Mucosa of gallbladder (tissue), 1 donor: ENCODE data around the gene FAM171A1. TPM values are rescaled to one million over a fixed set of nuclear protein-coding genes. Genes with fewer than 3 reads are reported as not detected.
A peak's percentile ranks its signal among the peaks of the same experiment; 100 is the strongest.

ENCODE experiments used
- DNase-seq: peaks from one replicate; pipeline ENCODE4 v3.0.0-alpha.2; 2020; ENCODE audit warnings: low spot score
- total RNA-seq: library from RNA; stranded (reverse); gene quantifications from one replicate; pipeline ENCODE4 v1.2.1, GENCODE V29; 2021
- donor health status: DM: no; HTN: no; CAD: no.

FAM171A1 gene
- total RNA-seq, 1 donor from 2014 or later = 73.9 TPM

DNA sequence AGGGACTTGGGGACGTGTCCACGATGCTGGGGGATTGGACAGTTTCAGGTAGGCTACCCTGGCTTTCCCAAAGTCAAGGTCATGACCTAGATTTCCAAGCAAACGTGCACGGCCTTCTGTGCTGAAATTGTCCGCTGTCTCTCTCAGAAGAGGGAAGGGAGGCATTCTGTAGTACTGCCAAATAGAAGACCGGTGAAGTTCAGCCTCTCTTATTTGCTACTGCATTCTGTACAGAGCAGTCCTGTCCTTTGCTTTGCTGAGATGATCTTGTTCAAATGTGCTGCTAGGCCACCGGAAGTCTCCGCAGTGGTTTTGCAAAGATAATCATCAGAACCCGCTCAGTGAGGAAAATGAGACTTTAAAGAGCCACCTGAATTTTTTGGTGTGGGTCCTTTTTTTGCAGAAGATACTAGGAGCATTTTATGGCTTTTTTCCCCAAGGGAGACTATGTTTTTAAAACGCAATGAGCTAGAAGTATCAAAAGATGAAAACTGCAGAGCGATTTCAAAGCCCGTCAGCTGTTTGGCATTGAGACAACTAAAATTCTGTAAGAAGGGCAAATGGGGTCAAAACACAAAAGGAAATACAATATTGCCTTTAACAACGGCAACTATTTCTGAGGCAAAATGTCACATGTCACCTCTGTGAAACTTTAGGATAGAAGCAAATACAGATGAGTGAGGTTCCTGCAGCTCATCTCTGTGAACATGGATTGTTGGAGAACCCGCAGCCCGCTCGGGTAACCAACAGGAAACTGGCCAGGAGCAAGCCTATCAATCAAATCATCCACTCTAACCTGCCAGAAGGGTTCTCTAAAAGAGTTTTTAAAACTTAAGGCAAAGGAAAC, 201.3 kb downstream of the FAM171A1 start:
- no peak for DNase-seq

DNA sequence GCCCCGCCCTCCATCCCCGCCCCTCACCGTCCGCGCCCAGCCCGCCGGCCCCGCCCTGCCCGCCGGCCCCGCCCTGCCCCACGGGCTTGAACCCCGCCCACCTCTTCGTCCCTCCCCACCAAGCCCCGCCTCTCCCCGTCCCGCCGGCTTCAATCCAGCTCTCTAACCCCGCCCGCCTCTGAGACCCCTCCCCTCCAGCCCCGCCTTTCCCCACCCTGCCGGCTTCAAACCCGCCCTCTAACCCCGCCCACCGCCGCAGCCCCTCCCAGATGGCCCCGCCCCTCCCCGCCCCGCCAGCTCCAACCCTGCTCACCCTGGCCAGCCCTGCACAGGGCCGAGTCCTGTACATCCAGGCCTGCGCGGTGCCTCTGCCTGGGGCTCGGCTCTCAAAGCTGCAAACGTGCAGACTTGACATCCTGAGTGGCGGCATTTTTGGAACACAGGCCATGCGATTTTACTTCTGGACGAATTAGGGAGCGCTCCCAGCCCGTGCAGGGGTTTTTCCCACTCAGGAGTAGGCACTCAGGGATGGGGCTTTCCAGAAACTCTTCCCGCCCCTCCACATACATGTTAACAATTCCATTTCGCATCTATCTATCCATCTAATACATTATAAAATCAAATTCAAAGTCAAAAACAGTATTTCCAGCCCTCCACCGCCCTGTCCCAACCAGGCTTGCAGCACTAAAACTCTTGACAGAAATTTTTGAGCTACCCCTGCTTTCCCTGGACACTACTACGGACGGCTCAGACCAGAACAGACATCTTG, 202.1 kb downstream of the FAM171A1 start:
- peak; percentile 97 for DNase-seq

DNA sequence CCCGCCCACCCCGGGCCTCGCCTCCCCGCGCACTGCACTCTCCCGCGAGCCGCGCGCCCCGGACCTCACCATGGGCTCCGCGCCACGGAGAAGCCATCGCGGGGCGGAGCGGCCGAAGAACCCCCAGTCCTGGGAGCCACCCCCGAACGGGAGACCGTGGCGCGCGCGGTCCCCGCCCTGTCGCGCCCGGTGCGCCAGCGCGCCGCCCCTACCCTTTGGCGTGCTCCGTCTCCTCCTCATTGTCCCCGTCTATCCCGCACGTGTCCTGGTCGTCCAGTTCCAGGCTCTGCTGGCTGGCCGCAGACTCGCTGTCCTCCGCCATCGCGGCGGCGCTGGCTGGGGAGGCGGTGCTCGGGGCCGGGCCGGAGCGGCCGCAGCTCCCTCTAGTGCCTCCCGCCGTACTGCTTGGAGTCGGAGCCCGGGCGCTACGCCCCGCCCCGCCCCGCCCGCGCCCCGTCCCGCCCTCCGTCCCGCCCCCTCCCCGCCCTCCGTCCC, 202.8 kb downstream of the FAM171A1 start, which contains the start of gene NMT2:
Gene NMT2, minus strand, starts transcription at position 403 of the 495 bp plus-strand sequence. Its CDS starts 81 bp downstream, at position 322.
- no peak for DNase-seq

DNA sequence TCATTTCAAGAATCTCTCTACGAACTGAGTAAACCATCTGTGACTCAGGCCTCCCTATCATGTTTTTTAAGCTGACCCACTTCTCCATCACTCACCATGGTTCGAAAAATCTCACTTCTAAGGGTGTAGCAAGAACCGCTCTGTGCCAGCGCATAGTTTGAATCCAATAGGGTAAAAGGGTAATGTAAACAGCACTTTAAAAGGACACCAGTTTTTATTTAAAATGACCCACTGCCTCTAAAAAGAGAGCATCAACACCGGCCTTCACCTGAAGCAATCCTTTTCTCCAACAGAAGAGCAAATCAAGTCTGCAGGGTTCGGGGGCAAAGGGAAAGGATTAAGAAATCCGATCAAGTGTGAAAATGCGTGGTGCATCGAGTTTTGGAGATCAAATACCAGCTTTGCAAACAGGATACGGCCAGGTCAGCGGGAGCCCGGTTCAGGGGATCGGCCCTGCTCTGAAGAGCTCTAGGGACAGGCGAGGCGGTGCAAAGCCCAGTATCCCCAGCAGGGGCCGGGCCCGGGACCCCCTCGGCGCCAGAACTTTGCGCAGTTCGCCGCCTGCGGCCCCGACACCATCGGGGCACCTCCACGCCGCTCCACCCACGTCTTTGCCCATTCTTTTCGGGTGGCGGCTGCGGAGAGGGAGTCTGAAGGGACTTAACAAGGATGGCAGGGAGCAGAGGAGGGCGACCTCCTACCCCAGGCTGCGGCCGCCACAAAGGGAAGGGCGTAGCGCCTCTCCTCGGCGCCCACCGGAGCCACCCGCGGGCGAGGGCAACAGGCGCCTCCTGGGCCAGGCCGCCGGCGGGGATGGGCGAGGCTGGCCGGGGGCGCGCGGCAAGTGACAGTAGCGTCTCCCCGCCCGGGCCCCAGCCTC, 203.4 kb downstream of the FAM171A1 start:
- peak; percentile 44 for DNase-seq

DNA sequence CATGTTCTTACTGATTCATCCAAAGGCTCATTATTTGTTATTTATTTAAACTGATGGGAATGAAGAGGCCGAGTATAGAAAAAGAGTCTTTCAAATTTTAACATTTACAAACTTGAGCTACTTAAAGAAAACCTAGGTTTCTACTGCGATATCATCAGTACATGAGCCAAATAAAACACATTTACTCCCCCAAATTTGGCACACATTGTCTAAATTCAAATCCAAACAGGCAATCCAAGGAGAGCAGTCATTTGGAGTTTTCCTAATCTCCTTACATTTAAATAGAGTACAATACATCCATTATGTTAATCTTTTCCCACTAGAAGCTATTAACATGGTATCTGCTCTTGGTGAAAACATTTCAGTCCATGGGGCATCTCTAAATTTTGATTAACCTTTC, 204.8 kb downstream of the FAM171A1 start:
- DNase-seq = no peak

DNA sequence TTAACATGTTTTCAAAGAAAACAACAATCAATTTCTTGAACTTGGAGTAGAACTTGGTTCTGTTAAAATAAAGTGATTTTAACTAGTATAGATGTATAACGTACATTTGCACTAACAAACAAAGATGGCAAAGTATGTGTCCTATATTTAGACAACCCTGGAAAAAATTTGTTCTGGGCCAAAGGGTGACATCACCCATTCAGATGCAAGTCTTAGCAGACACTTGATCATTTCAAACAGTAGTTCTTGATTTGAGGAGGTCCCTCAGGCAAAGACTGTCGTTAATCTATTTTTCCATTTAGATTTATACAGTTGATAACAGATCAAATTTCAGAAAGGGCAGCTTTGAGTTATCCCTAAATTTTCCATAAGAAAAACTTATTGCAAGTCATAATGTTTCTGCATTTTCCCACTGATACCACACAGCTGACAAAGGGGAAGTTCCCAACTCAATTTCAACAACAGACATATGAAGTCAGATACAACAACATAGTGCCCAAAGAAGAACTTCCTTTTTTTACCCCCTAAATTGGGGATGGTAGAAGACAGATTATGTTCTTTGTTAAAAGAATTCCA, 207.7 kb downstream of the FAM171A1 start:
- DNase-seq = no peak

Other genes with a start within 250 kb of the FAM171A1 start
- gene NMT2, start 202.6 kb downstream of the FAM171A1 start, total RNA-seq = 23.3 TPM